Pons (tissue), 1 donor: ENCODE measurements around the gene METRN.

Experiments used
- DNase-seq: peaks from one replicate; pipeline ENCODE4 v3.0.0-alpha.2; 2016; ENCODE audit warnings: low spot score

METRN gene

DNA sequence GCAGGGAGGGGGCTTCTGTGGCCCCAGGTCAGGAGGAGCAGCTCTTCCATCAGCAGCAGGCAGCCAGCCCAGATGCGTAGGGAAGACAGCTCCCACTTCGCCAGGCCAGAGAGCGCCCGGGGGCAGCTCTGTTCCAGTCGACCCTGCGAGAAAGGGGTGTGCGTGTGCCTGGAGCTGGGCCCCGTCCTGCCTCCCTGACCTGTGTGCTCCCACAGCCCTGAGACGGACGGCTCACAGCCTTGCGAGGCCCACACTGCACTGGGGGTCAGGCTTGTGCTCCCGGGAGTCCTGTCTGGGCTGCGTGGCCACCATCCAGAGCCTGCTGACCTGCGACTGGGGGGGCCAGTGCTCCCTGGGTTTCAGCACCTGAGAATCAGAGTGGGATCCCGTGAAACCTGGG lies 45.1 kb downstream of the METRN start:
- no peak for DNase-seq

DNA sequence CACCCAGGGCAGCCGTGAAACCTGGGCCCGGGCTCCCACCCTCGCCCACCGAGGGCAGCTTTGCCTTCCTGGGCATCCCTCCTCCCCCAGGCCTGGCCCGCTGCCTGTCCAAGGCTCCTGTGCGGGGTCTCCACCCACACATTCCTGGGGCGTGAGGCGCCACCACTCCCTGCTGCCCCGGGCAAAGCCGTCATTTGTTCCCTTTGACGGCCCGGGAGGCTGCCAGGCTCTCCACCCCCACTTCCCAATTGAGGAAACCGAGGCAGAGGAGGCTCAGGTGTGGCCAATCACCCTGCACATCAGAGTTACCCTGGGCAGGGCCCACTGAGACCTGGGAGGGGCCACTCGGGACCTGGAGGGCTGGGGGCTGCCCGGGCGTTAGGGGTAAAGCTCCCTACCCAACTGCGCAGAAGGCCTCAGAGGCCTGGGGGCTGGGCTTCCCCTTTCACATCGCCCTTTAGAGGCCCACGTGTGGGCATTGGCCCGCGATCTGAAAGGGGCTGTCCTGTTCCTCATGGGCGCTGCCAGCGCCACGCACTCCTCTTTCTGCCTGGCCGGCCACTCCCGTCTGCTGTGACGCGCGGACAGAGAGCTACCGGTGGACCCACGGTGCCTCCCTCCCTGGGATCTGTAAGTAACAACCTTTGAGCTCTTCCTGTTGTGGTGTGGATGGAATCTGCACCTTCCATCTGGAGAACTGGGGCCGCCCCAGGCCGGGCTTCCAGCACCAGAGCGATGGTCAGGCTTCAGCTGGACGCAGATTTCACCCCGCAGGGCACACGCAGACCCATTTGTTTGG lies 45.8 kb downstream of the METRN start, which contains the start of gene MSLN:
Gene MSLN, plus strand, starts transcription at position 190 of the 799 bp plus-strand sequence. CDS start 1,947 bp downstream, outside the sequence.
- no peak for DNase-seq

- DNase-seq, result no peak
Observed at GRCh38 chr16:761625-762513, 47.0 kb downstream of the METRN start.

GRCh38 chr16:762595-763268 lies 47.8 kb downstream of the METRN start:
- DNase-seq, result no peak

- DNase-seq, result no peak
Observed at GRCh38 chr16:763369-764183, 48.7 kb downstream of the METRN start.

GRCh38 chr16:764184-764750 lies 49.3 kb downstream of the METRN start:
- DNase-seq, result no peak

- no peak for DNase-seq
Observed at GRCh38 chr16:764848-765487, 50.0 kb downstream of the METRN start.

- DNase-seq, result no peak
Observed at GRCh38 chr16:765488-765865, 50.6 kb downstream of the METRN start.

- no peak for DNase-seq
Observed at GRCh38 chr16:766008-766819, 51.3 kb downstream of the METRN start.

DNA sequence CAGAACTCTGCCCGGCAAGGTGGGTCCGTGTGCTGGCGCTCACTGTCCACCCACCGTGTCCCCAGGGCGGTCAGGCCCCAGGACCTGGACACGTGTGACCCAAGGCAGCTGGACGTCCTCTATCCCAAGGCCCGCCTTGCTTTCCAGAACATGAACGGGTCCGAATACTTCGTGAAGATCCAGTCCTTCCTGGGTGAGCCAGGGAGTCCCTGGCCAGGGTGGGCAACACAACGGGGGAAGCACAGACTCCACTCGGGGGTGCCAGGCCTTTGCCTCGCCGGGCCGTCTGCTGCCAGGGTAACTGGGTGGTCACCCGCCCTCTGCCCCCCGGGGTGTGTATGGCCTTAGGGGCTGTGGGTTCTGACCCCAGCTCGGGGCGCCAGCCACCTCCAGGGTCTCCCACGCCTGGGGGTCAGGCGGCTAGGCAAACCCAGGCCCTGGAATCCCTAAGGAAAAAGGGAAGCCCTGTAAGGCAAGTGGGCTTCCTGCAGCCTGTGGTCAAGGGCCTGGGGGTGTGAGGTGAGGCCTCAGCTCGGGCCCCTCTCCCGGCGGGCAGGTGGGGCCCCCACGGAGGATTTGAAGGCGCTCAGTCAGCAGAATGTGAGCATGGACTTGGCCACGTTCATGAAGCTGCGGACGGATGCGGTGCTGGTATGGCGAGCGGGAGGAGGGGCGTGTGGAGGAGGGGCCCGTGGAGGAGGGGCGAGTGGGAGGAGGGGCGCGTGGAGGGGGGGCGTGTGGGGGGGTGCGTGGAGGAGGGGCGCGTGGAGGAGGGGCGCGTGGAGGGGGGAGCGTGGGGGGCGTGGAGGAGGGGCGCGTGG lies 52.1 kb downstream of the METRN start:
- DNase-seq, result no peak

- DNase-seq, result no peak
Observed at GRCh38 chr16:767743-768235, 52.9 kb downstream of the METRN start.

DNA sequence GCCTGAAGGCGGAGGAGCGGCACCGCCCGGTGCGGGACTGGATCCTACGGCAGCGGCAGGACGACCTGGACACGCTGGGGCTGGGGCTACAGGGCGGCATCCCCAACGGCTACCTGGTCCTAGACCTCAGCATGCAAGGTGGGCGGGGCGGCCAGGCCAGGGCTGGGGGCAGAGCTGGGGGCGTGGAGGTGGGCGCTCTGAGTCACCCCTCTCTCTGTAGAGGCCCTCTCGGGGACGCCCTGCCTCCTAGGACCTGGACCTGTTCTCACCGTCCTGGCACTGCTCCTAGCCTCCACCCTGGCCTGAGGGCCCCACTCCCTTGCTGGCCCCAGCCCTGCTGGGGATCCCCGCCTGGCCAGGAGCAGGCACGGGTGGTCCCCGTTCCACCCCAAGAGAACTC lies 53.5 kb downstream of the METRN start:
- DNase-seq, result no peak
